Right atrium auricular region (tissue), 2 donors: ENCODE results near the gene RTP1. TPM values are rescaled to one million over a fixed set of nuclear protein-coding genes. Genes with fewer than 3 reads are reported as not detected.

Source experiments
- DNase-seq: peaks from one replicate; pipeline ENCODE4 v3.0.0-alpha.2; 2019; ENCODE audit warnings: low spot score
- H3K27ac ChIP-seq, 2 donors: fragments of 200-600 bp; sonication (generic); 1 replicate in 1 of 2; 2 replicates in 1 of 2; pipeline ENCODE4 v1.5.1; 2016 to 2019
- H3K27me3 ChIP-seq, 2 donors: fragments of 200-600 bp; sonication (generic); one replicate each; pipeline versions ENCODE4 v1.5.1 to v1.6.0; 2017 to 2019
- H3K36me3 ChIP-seq: fragments of 200-600 bp; sonication (generic); one replicate; pipeline ENCODE4 v1.5.1; 2016
- H3K4me1 ChIP-seq, 2 donors: fragments of 200-600 bp; sonication (generic); one replicate each; pipeline versions ENCODE4 v1.5.1 to v1.6.0; 2017 to 2019
- H3K4me3 ChIP-seq, 2 donors: fragments of 200-600 bp; sonication (generic); 1 replicate in 1 of 2; 2 replicates in 1 of 2; pipeline ENCODE4 v1.5.1; 2017 to 2019; ENCODE audit warnings: mild to moderate bottlenecking in 1 of 2, moderate library complexity in 1 of 2
- H3K9me3 ChIP-seq, 2 donors: fragments of 200-600 bp; sonication (generic); one replicate each; pipeline ENCODE4 v1.5.1; 2019
- CTCF ChIP-seq, 2 donors: fragments of 200-600 bp; sonication (generic); IDR thresholded peaks; one replicate each; pipeline ENCODE4 v1.5.1; 2019; ENCODE audit warnings: antibody characterized with exemption in 2 of 2
- total RNA-seq, 2 donors: library from RNA; depleted of rRNA; stranded (reverse); fragments of >200 nt; gene quantifications; one replicate each; pipeline ENCODE4 v1.1.0, GENCODE V29; 2016

The RTP1 gene
- total RNA-seq, 2 donors from 2014 or later = not detected

GRCh38 chr3:187210545-187211327 lies 13.4 kb downstream of the RTP1 start:
- peak overlapping the region; percentile 26 to 37 for H3K27ac ChIP-seq
- H3K27me3 ChIP-seq = no peaks in the 10 kb centered on the region
- H3K9me3 ChIP-seq = no peaks in the 10 kb centered on the region
- TF ChIP-seq CTCF (IDR thresholded peaks at IDR 0.05) = no peak
- H3K4me1 ChIP-seq = peaks cover 0 to 31% of the 10 kb centered on the region in 2 donors
- no peak overlapping the region for H3K4me3 ChIP-seq
- no peak for DNase-seq
- H3K36me3 ChIP-seq = no peaks in the 10 kb centered on the region

- Histone ChIP-seq H3K4me1 (peaks cover 0 to 31% of the 10 kb centered on the region in 2 donors), H3K36me3 (no peaks in the 10 kb centered on the region), H3K9me3 (no peaks in the 10 kb centered on the region), H3K27ac (peak overlapping the region in 1 of 2 donors; percentile 23), H3K27me3 (no peaks in the 10 kb centered on the region), H3K4me3 (no peak overlapping the region)
- peak; percentile 64 for DNase-seq
- TF ChIP-seq CTCF (IDR thresholded peaks at IDR 0.05) = no peak
Measured at GRCh38 chr3:187211532-187212195, 14.4 kb downstream of the RTP1 start.

GRCh38 chr3:187212196-187212545 lies 14.9 kb downstream of the RTP1 start:
- no peak for DNase-seq
- Histone ChIP-seq H3K9me3 (no peaks in the 10 kb centered on the region), H3K27ac (peak overlapping the region; percentile 23 to 45), H3K4me3 (no peak overlapping the region), H3K36me3 (no peaks in the 10 kb centered on the region), H3K4me1 (peaks cover 0 to 31% of the 10 kb centered on the region in 2 donors), H3K27me3 (no peaks in the 10 kb centered on the region)
- no peak for TF ChIP-seq CTCF (IDR thresholded peaks at IDR 0.05)

GRCh38 chr3:187212705-187213104 lies 15.4 kb downstream of the RTP1 start:
- Histone ChIP-seq H3K36me3 (no peaks in the 10 kb centered on the region), H3K4me3 (no peak overlapping the region), H3K4me1 (peaks cover 0 to 31% of the 10 kb centered on the region in 2 donors), H3K27ac (peak overlapping the region in 1 of 2 donors; percentile 45), H3K9me3 (no peaks in the 10 kb centered on the region), H3K27me3 (no peaks in the 10 kb centered on the region)
- no peak for TF ChIP-seq CTCF (IDR thresholded peaks at IDR 0.05)
- DNase-seq = peak; percentile 62

GRCh38 chr3:187213616-187214015 lies 16.3 kb downstream of the RTP1 start:
- Histone ChIP-seq H3K9me3 (no peaks in the 10 kb centered on the region), H3K27ac (no peak overlapping the region)
- no peak for DNase-seq

More at GRCh38 chr3:187213616-187214015, 16.3 kb downstream of the RTP1 start:
- no peak for TF ChIP-seq CTCF (IDR thresholded peaks at IDR 0.05)
- Histone ChIP-seq H3K4me1 (peaks cover 0 to 31% of the 10 kb centered on the region in 2 donors), H3K4me3 (no peak overlapping the region), H3K36me3 (no peaks in the 10 kb centered on the region), H3K27me3 (no peaks in the 10 kb centered on the region)
